Stimulated activated effector memory CD8-positive, alpha-beta T cell treated with anti-CD3 and anti-CD28 coated beads, Interleukin-12 subunit alpha, Interleukin-12 subunit beta, amount 100 ng/mL, for 72 hours (primary cell): ENCODE data around the gene DLG5.

Source experiments
- ATAC-seq: fragments of 150-1000 bp; cut with Tn5 transposase; 2 replicates; pipeline ENCODE4 v1.10.0; 2021
- DNase-seq, 2 donors: peaks; one replicate each; pipeline ENCODE4 v3.0.0; 2021 to 2022; ENCODE audit warnings: low spot score in 2 of 2
- H3K27ac Mint-ChIP-seq: one replicate; pipeline ENCODE4 v1.8.0; 2022; ENCODE audit warnings: mild to moderate bottlenecking, mixed read lengths
- H3K36me3 Mint-ChIP-seq: one replicate; pipeline ENCODE4 v1.8.0; 2022; ENCODE audit warnings: mild to moderate bottlenecking, mixed read lengths
- H3K4me1 Mint-ChIP-seq: one replicate; pipeline ENCODE4 v1.8.0; 2022; ENCODE audit warnings: mixed read lengths
- H3K4me3 Mint-ChIP-seq: one replicate; pipeline ENCODE4 v1.8.0; 2022; ENCODE audit warnings: mild to moderate bottlenecking, mixed read lengths
- H3K9me3 Mint-ChIP-seq: one replicate; pipeline ENCODE4 v1.8.0; 2022; ENCODE audit warnings: mixed read lengths

The DLG5 gene

GRCh38 chr10:77962350-77963146, 36.0 kb upstream of the DLG5 start:
- DNase-seq = no peak
- H3K4me3 Mint-ChIP-seq = no peak overlapping the region
- H3K36me3 Mint-ChIP-seq = no peaks in the 10 kb centered on the region
- H3K27ac Mint-ChIP-seq = no peak overlapping the region
- no peaks in the 10 kb centered on the region for H3K4me1 Mint-ChIP-seq
- no peaks in the 10 kb centered on the region for H3K9me3 Mint-ChIP-seq
- no peak for ATAC-seq

- no peak for DNase-seq
- ATAC-seq = no peak
- no peak overlapping the region for H3K27ac Mint-ChIP-seq
- H3K36me3 Mint-ChIP-seq = no peaks in the 10 kb centered on the region
- H3K4me3 Mint-ChIP-seq = no peak overlapping the region
- no peaks in the 10 kb centered on the region for H3K9me3 Mint-ChIP-seq
- H3K4me1 Mint-ChIP-seq = no peaks in the 10 kb centered on the region
Measured at GRCh38 chr10:77961668-77962067, 35.1 kb upstream of the DLG5 start.

GRCh38 chr10:77960829-77961329, 34.3 kb upstream of the DLG5 start:
- ATAC-seq (peak; percentile 70), DNase-seq (no peak)
- H3K27ac Mint-ChIP-seq = no peak overlapping the region
- no peaks in the 10 kb centered on the region for H3K36me3 Mint-ChIP-seq
- no peaks in the 10 kb centered on the region for H3K4me1 Mint-ChIP-seq
- H3K4me3 Mint-ChIP-seq = no peak overlapping the region
- H3K9me3 Mint-ChIP-seq = no peaks in the 10 kb centered on the region

- DNase-seq (no peak), ATAC-seq (no peak)
- H3K4me3 Mint-ChIP-seq = no peak overlapping the region
- no peak overlapping the region for H3K27ac Mint-ChIP-seq
- H3K4me1 Mint-ChIP-seq = no peaks in the 10 kb centered on the region
- no peaks in the 10 kb centered on the region for H3K36me3 Mint-ChIP-seq
- H3K9me3 Mint-ChIP-seq = no peaks in the 10 kb centered on the region
Measured at GRCh38 chr10:77959887-77960455, 33.4 kb upstream of the DLG5 start.

- Mint-ChIP-seq H3K4me3 (no peak overlapping the region), H3K27ac (no peak overlapping the region), H3K9me3 (no peaks in the 10 kb centered on the region), H3K4me1 (no peaks in the 10 kb centered on the region), H3K36me3 (no peaks in the 10 kb centered on the region)
- DNase-seq (no peak), ATAC-seq (no peak)
Measured at GRCh38 chr10:77959384-77959783, 32.8 kb upstream of the DLG5 start.

GRCh38 chr10:77955136-77955535, 28.6 kb upstream of the DLG5 start:
- Mint-ChIP-seq H3K27ac (no peak overlapping the region), H3K4me1 (no peaks in the 10 kb centered on the region), H3K9me3 (peaks cover 12% of the 10 kb centered on the region), H3K4me3 (no peak overlapping the region), H3K36me3 (no peaks in the 10 kb centered on the region)
- ATAC-seq (no peak), DNase-seq (no peak)

GRCh38 chr10:77949167-77949566, 22.6 kb upstream of the DLG5 start:
- ATAC-seq (peak; percentile 40), DNase-seq (no peak)
- Mint-ChIP-seq H3K4me3 (no peak overlapping the region), H3K4me1 (no peaks in the 10 kb centered on the region), H3K36me3 (peaks cover 5% of the 10 kb centered on the region), H3K9me3 (peaks cover 12% of the 10 kb centered on the region), H3K27ac (no peak overlapping the region)

- Mint-ChIP-seq H3K27ac (no peak overlapping the region), H3K4me3 (no peak overlapping the region), H3K9me3 (peaks cover 5% of the 10 kb centered on the region), H3K4me1 (no peaks in the 10 kb centered on the region), H3K36me3 (peaks cover 5% of the 10 kb centered on the region)
- DNase-seq = no peak
- ATAC-seq = no peak
Measured at GRCh38 chr10:77946084-77946483, 19.5 kb upstream of the DLG5 start.

GRCh38 chr10:77944519-77944918, 18.0 kb upstream of the DLG5 start:
- Mint-ChIP-seq H3K36me3 (peaks cover 4% of the 10 kb centered on the region), H3K4me1 (no peaks in the 10 kb centered on the region), H3K4me3 (no peak overlapping the region), H3K27ac (no peak overlapping the region), H3K9me3 (no peaks in the 10 kb centered on the region)
- DNase-seq (no peak), ATAC-seq (no peak)

GRCh38 chr10:77943121-77943901, 16.8 kb upstream of the DLG5 start:
- no peaks in the 10 kb centered on the region for H3K9me3 Mint-ChIP-seq
- ATAC-seq (peak; percentile 77), DNase-seq (no peak)
- H3K27ac Mint-ChIP-seq = no peak overlapping the region
- H3K4me1 Mint-ChIP-seq = no peaks in the 10 kb centered on the region
- no peaks in the 10 kb centered on the region for H3K36me3 Mint-ChIP-seq
- no peak overlapping the region for H3K4me3 Mint-ChIP-seq

- DNase-seq (no peak), ATAC-seq (no peak)
- no peaks in the 10 kb centered on the region for H3K36me3 Mint-ChIP-seq
- no peak overlapping the region for H3K27ac Mint-ChIP-seq
- no peaks in the 10 kb centered on the region for H3K9me3 Mint-ChIP-seq
- no peaks in the 10 kb centered on the region for H3K4me1 Mint-ChIP-seq
- H3K4me3 Mint-ChIP-seq = no peak overlapping the region
Measured at GRCh38 chr10:77941790-77942189, 15.2 kb upstream of the DLG5 start.

- no peaks in the 10 kb centered on the region for H3K4me1 Mint-ChIP-seq
- ATAC-seq = no peak
- no peaks in the 10 kb centered on the region for H3K36me3 Mint-ChIP-seq
- no peak overlapping the region for H3K27ac Mint-ChIP-seq
- H3K9me3 Mint-ChIP-seq = no peaks in the 10 kb centered on the region
- DNase-seq = no peak
- H3K4me3 Mint-ChIP-seq = no peak overlapping the region
Measured at GRCh38 chr10:77940627-77941026, 14.1 kb upstream of the DLG5 start.

GRCh38 chr10:77940225-77940624, 13.7 kb upstream of the DLG5 start:
- no peak overlapping the region for H3K27ac Mint-ChIP-seq
- H3K9me3 Mint-ChIP-seq = no peaks in the 10 kb centered on the region
- no peak for ATAC-seq
- no peaks in the 10 kb centered on the region for H3K4me1 Mint-ChIP-seq
- no peaks in the 10 kb centered on the region for H3K36me3 Mint-ChIP-seq
- no peak for DNase-seq
- H3K4me3 Mint-ChIP-seq = no peak overlapping the region

- no peak for ATAC-seq
- no peaks in the 10 kb centered on the region for H3K36me3 Mint-ChIP-seq
- no peaks in the 10 kb centered on the region for H3K9me3 Mint-ChIP-seq
Measured at GRCh38 chr10:77939561-77940001, 13.0 kb upstream of the DLG5 start.

GRCh38 chr10:77936697-77937567, 10.4 kb upstream of the DLG5 start:
- no peak for ATAC-seq
- H3K27ac Mint-ChIP-seq = no peak overlapping the region
- H3K9me3 Mint-ChIP-seq = no peaks in the 10 kb centered on the region

More at GRCh38 chr10:77939561-77940001, 13.0 kb upstream of the DLG5 start:
- no peak for DNase-seq
- Mint-ChIP-seq H3K27ac (no peak overlapping the region), H3K4me3 (no peak overlapping the region), H3K4me1 (no peaks in the 10 kb centered on the region)

More at GRCh38 chr10:77936697-77937567, 10.4 kb upstream of the DLG5 start:
- DNase-seq = no peak
- H3K36me3 Mint-ChIP-seq = no peaks in the 10 kb centered on the region
- no peak overlapping the region for H3K4me3 Mint-ChIP-seq
- no peaks in the 10 kb centered on the region for H3K4me1 Mint-ChIP-seq
